Stimulated activated CD8-positive, alpha-beta memory T cell treated with anti-CD3 and anti-CD28 coated beads, Interleukin-15, amount 100 ng/mL, for 4 hours (primary cell): ENCODE results near the gene TSPY3.
"Not testable (repeated sequence)": the region's sequence is repeated elsewhere in the genome, so short reads cannot be mapped to it uniquely, and the experiment has no call there.

ENCODE experiments used
- DNase-seq, 2 donors: peaks; one replicate each; pipeline ENCODE4 v3.0.0-alpha.2; 2020; ENCODE audit warnings: low read depth in 2 of 2

TSPY3 gene

GRCh38 chrY:9398121-9398520, at the start of gene TSPY3:
TSPY3 (plus strand) TSS chrY:9398421; CDS start chrY:9398467, 46 bp downstream.
- DNase-seq: not testable (repeated sequence)

GRCh38 chrY:9357497-9357896, 40.7 kb upstream of the TSPY3 start, which contains the start of gene TSPY8:
TSPY8 (plus strand) TSS chrY:9357797; CDS start chrY:9357843, 46 bp downstream.
- not testable (repeated sequence) for DNase-seq

GRCh38 chrY:9396527-9396926, 1.7 kb upstream of the TSPY3 start:
- DNase-seq: not testable (repeated sequence)
